Erythroblast (primary cell): ENCODE measurements around the gene PARK7.

Experiments
- GATA1 ChIP-seq: IDR thresholded peaks from 2 replicates; pipeline ENCODE4 v1.6.1; 2011; ENCODE audit warnings: low read depth, mild to moderate bottlenecking, control low read depth, low read length, moderate library complexity
- POLR2A ChIP-seq: IDR thresholded peaks from 2 replicates; pipeline ENCODE4 v1.6.1; 2011; ENCODE audit warnings: mild to moderate bottlenecking, low read length

- TF ChIP-seq POLR2A (no peak), GATA1 (peak; percentile 21)
Measured at GRCh38 chr1:8015036-8015808, 53.7 kb downstream of the PARK7 start.
